Measurements from ENCODE around the gene TERB1. TPM values are rescaled to one million over a fixed set of nuclear protein-coding genes. Genes with fewer than 3 reads are reported as not detected.

Gene TERB1
- total RNA-seq, 1 experiment from 2014 or later: 0.46 TPM

Other genes starting within 250 kb of the TERB1 start
- gene CKLF, start 249.0 kb downstream of the TERB1 start, total RNA-seq (2014; rRNA removed; shearing (Covaris generic)): 156 and 168 TPM in 2 replicates
- 1.4 and 2.2 TPM in 2 replicates for gene CMTM1, start 235.1 kb downstream of the TERB1 start, total RNA-seq (2014; rRNA removed; shearing (Covaris generic))
- gene CMTM2, start 222.1 kb downstream of the TERB1 start, total RNA-seq (2014; rRNA removed; shearing (Covaris generic)): not detected in 2 replicates
- gene CMTM3, start 196.9 kb downstream of the TERB1 start, total RNA-seq (2014; rRNA removed; shearing (Covaris generic)): 6.6 and 7.3 TPM in 2 replicates
- 14.7 and 18.9 TPM in 2 replicates for gene CMTM4, start 104.8 kb downstream of the TERB1 start, total RNA-seq (2014; rRNA removed; shearing (Covaris generic))
- 81.7 and 97.8 TPM in 2 replicates for gene DYNC1LI2, start 50.0 kb downstream of the TERB1 start, total RNA-seq (2014; rRNA removed; shearing (Covaris generic))
- gene NAE1, start 29.4 kb upstream of the TERB1 start, total RNA-seq (2014; rRNA removed; shearing (Covaris generic)): 138 and 148 TPM in 2 replicates
- gene CA7, start 42.8 kb upstream of the TERB1 start, total RNA-seq (2014; rRNA removed; shearing (Covaris generic)): not detected in 2 replicates
- gene PDP2, start 78.9 kb upstream of the TERB1 start, total RNA-seq (2014; rRNA removed; shearing (Covaris generic)): 2.7 and 5.7 TPM in 2 replicates
- gene CDH16, start 117.3 kb upstream of the TERB1 start, total RNA-seq (2014; rRNA removed; shearing (Covaris generic)): not detected in 2 replicates
- 24.3 and 27.7 TPM in 2 replicates for gene RRAD, start 124.0 kb upstream of the TERB1 start, total RNA-seq (2014; rRNA removed; shearing (Covaris generic))
- 127 and 129 TPM in 2 replicates for gene CIAO2B, start 132.8 kb upstream of the TERB1 start, total RNA-seq (2014; rRNA removed; shearing (Covaris generic))
- gene CES2, start 133.9 kb upstream of the TERB1 start, total RNA-seq (2014; rRNA removed; shearing (Covaris generic)): 10.3 and 12.0 TPM in 2 replicates
- 0.29 TPM in 1 of 2 replicates, not detected in the other for gene CES3, start 159.7 kb upstream of the TERB1 start, total RNA-seq (2014; rRNA removed; shearing (Covaris generic))
- not detected in 2 replicates for gene CES4A, start 187.0 kb upstream of the TERB1 start, total RNA-seq (2014; rRNA removed; shearing (Covaris generic))
- 94.9 and 115 TPM in 2 replicates for gene CBFB, start 227.6 kb upstream of the TERB1 start, total RNA-seq (2014; rRNA removed; shearing (Covaris generic))